ENCODE data around the gene KIAA1958.

DNA sequence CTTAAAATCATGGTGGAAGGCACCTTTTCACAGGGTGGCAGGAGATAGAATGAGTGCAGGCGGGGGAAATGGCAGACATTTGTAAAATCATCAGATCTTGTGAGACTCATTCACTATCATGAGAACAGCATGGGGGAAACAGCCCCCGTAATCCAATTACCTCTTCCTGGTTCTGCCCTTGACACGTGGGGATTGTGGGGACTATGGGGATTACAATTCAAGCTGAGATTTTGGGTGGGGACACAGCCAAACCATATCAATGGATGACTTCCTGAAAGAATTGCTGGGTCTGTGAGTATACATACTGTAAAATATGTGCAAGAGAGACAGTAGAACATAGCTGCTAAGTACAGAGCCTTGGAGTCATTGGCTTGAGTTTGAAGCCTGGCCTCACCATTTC is 47.0 kb downstream of the KIAA1958 start:
- TF ChIP-seq, protein P1, sequence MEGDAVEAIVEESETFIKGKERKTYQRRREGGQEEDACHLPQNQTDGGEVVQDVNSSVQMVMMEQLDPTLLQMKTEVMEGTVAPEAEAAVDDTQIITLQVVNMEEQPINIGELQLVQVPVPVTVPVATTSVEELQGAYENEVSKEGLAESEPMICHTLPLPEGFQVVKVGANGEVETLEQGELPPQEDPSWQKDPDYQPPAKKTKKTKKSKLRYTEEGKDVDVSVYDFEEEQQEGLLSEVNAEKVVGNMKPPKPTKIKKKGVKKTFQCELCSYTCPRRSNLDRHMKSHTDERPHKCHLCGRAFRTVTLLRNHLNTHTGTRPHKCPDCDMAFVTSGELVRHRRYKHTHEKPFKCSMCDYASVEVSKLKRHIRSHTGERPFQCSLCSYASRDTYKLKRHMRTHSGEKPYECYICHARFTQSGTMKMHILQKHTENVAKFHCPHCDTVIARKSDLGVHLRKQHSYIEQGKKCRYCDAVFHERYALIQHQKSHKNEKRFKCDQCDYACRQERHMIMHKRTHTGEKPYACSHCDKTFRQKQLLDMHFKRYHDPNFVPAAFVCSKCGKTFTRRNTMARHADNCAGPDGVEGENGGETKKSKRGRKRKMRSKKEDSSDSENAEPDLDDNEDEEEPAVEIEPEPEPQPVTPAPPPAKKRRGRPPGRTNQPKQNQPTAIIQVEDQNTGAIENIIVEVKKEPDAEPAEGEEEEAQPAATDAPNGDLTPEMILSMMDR (IDR thresholded peaks at IDR 0.05), result no peak
- TF ChIP-seq, protein P2, sequence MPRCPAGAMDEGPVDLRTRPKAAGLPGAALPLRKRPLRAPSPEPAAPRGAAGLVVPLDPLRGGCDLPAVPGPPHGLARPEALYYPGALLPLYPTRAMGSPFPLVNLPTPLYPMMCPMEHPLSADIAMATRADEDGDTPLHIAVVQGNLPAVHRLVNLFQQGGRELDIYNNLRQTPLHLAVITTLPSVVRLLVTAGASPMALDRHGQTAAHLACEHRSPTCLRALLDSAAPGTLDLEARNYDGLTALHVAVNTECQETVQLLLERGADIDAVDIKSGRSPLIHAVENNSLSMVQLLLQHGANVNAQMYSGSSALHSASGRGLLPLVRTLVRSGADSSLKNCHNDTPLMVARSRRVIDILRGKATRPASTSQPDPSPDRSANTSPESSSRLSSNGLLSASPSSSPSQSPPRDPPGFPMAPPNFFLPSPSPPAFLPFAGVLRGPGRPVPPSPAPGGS (IDR thresholded peaks at IDR 0.05), result no peak
- TF ChIP-seq EP300 (IDR thresholded peaks at IDR 0.05), result no peak
- no peak for TF ChIP-seq MAFK (IDR thresholded peaks at IDR 0.05; ENCODE audit: partially characterized antibody)
- no peak for TF ChIP-seq MYC (IDR thresholded peaks at IDR 0.05; ENCODE audit: borderline replicate concordance, low read length)
- TF ChIP-seq, protein P3, sequence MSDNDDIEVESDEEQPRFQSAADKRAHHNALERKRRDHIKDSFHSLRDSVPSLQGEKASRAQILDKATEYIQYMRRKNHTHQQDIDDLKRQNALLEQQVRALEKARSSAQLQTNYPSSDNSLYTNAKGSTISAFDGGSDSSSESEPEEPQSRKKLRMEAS (IDR thresholded peaks at IDR 0.05), result no peak
- no peak for TF ChIP-seq ELK1 (IDR thresholded peaks at IDR 0.05; ENCODE audit: low read depth, low read length)
- TF ChIP-seq POLR2A (IDR thresholded peaks at IDR 0.05; ENCODE audit: low read length), result no peak
- no peak for TF ChIP-seq CEBPB (IDR thresholded peaks at IDR 0.05)
- no peak for TF ChIP-seq CHD4 (IDR thresholded peaks at IDR 0.05; ENCODE audit: borderline replicate concordance)
